A673 (cell line): Measurements from ENCODE around the gene NPLOC4. TPM values are rescaled to one million over a fixed set of nuclear protein-coding genes. Genes with fewer than 3 reads are reported as not detected.

ENCODE experiments used
- BruUV-seq: library from RNA; stranded (reverse); fragments of 400-500 nt; replicated peaks from 2 replicates; lab custom pipeline; 2021; lab: Mats Ljungman, UMichigan
- CTCF ChIA-PET: fragments of 300-600 bp; sonication (Branson Sonifier 250); formaldehyde crosslinking; loops from one replicate; lab custom pipeline; 2022; ENCODE audit warnings: antibody characterized with exemption; lab: Charles Lee
- POLR2A ChIA-PET: fragments of 300-600 bp; sonication (Branson Sonifier 250); formaldehyde crosslinking; loops from one replicate; lab custom pipeline; 2022; ENCODE audit warnings: antibody characterized with exemption; ENCODE audit not compliant: low non-redundant PET; lab: Charles Lee
- DNase-seq: peaks from one replicate; pipeline ENCODE4 v3.0.0-alpha.2; 2015; ENCODE audit warnings: low spot score
- H3K27ac ChIP-seq: fragments of 200-600 bp; sonication (generic); 2 replicates; pipeline ENCODE4 v1.5.1; 2016; ENCODE audit warnings: mixed run types, low read depth, mild to moderate bottlenecking, mixed read lengths, antibody characterized with exemption, low read length; ENCODE audit not compliant: poor library complexity, severe bottlenecking
- H3K27me3 ChIP-seq: fragments of 200-600 bp; sonication (generic); replicated peaks from 2 replicates; pipeline ENCODE4 v1.6.1; 2017; ENCODE audit warnings: mixed run types, low read depth, mild to moderate bottlenecking, mixed read lengths, antibody characterized with exemption, low read length; ENCODE audit not compliant: insufficient read depth, poor library complexity
- H3K36me3 ChIP-seq: fragments of 200-600 bp; sonication (generic); 2 replicates; pipeline ENCODE4 v1.6.1; 2016; ENCODE audit warnings: mixed run types, mild to moderate bottlenecking, mixed read lengths, antibody characterized with exemption, low read length; ENCODE audit not compliant: insufficient read depth, poor library complexity, severe bottlenecking
- H3K4me1 ChIP-seq: fragments of 200-600 bp; sonication (generic); 2 replicates; pipeline ENCODE4 v1.6.1; 2017; ENCODE audit warnings: mixed run types, mild to moderate bottlenecking, mixed read lengths, antibody characterized with exemption, low read length; ENCODE audit not compliant: insufficient read depth, poor library complexity, severe bottlenecking
- H3K4me3 ChIP-seq: fragments of 200-600 bp; sonication (generic); 2 replicates; pipeline ENCODE4 v1.5.1; 2016; ENCODE audit warnings: low read depth, mixed run types, mild to moderate bottlenecking, mixed read lengths, low read length; ENCODE audit not compliant: poor library complexity, severe bottlenecking
- H3K9me3 ChIP-seq: fragments of 200-600 bp; sonication (generic); 2 replicates; pipeline ENCODE4 v1.6.1; 2016; ENCODE audit warnings: mixed run types, low read depth, mild to moderate bottlenecking, mixed read lengths, antibody characterized with exemption, low read length; ENCODE audit not compliant: poor library complexity, severe bottlenecking
- EZH2 ChIP-seq: fragments of 200-600 bp; sonication (generic); IDR thresholded peaks from 2 replicates; pipeline ENCODE4 v1.6.1; 2017; ENCODE audit warnings: borderline replicate concordance, low read depth, mild to moderate bottlenecking, mixed read lengths, antibody characterized with exemption, low read length; ENCODE audit not compliant: poor library complexity, severe bottlenecking
- intact Hi-C: fragments of 100-400 bp; cut with micrococcal nuclease; formaldehyde crosslinking; loops from one replicate; pipeline ENCODE4 v1.10.0; 2022; ENCODE audit not compliant: unreplicated experiment
- total RNA-seq: library from RNA; stranded (reverse); gene quantifications from 2 replicates; pipeline ENCODE4 v1.2.3, GENCODE V29; 2021
- TF ChIP-seq, protein P1 (sequence below): fragments of 300-800, 200-600 bp; sonication (generic); conservative IDR thresholded peaks from 2 replicates; pipeline ENCODE4 v1.5.1; 2017; ENCODE audit warnings: low read depth, mild to moderate bottlenecking, antibody characterized with exemption, low read length, moderate library complexity, mixed read lengths

NPLOC4 gene
- total RNA-seq, 1 experiment from 2014 or later = 195 TPM

DNA sequence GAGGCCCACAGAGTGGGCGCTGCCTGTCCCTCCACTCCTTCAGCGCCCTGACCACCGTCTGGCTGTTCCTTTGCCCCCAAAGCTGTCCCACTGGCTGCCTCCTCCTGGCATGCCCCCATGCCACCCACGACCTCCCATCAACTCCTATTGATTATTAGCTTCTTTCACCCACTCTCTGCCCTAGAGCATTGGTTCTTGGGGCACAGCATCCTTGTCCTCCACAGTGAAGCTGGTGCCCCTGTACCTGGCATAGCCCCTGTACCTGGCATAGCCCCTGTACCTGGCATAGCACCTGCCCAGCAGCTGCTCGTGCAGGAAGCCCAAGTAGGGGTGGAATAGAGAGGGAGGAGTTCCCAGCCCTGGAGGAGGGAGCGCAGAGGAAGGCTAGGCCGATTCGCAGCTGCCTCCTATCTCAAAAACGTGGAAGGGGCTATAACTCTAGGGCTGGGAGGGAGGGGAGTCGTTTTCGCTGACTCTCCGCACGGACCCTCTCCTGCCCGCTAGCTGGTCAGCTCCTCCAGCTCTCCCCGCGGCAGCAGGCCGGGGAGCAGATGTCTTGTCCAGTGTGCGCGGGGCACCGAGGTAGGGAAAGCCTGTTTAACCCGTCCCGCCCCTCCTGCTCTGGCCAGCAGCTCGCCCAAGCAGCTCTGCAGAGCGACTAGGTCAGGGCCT lies 118.7 kb downstream of the NPLOC4 start:
- DNase-seq = no peak
- Histone ChIP-seq H3K27me3 (no peaks in the 10 kb centered on the region), H3K4me1 (peaks cover 21% of the 10 kb centered on the region), H3K27ac (no peak overlapping the region), H3K9me3 (no peaks in the 10 kb centered on the region), H3K4me3 (no peak overlapping the region), H3K36me3 (no peaks in the 10 kb centered on the region)
- no TSS peak for BruUV-seq
- CTCF ChIA-PET = no interaction called here
- POLR2A ChIA-PET = no interaction called here
- TF ChIP-seq EZH2 = no peak
- TF ChIP-seq, protein P1, sequence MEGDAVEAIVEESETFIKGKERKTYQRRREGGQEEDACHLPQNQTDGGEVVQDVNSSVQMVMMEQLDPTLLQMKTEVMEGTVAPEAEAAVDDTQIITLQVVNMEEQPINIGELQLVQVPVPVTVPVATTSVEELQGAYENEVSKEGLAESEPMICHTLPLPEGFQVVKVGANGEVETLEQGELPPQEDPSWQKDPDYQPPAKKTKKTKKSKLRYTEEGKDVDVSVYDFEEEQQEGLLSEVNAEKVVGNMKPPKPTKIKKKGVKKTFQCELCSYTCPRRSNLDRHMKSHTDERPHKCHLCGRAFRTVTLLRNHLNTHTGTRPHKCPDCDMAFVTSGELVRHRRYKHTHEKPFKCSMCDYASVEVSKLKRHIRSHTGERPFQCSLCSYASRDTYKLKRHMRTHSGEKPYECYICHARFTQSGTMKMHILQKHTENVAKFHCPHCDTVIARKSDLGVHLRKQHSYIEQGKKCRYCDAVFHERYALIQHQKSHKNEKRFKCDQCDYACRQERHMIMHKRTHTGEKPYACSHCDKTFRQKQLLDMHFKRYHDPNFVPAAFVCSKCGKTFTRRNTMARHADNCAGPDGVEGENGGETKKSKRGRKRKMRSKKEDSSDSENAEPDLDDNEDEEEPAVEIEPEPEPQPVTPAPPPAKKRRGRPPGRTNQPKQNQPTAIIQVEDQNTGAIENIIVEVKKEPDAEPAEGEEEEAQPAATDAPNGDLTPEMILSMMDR = no peak
- intact Hi-C loops = loop anchor here (5.0 to 10.0 kb wide), 2 partner anchors 34 to 87 kb away; partner anchors contain the start of gene FAAP100

DNA sequence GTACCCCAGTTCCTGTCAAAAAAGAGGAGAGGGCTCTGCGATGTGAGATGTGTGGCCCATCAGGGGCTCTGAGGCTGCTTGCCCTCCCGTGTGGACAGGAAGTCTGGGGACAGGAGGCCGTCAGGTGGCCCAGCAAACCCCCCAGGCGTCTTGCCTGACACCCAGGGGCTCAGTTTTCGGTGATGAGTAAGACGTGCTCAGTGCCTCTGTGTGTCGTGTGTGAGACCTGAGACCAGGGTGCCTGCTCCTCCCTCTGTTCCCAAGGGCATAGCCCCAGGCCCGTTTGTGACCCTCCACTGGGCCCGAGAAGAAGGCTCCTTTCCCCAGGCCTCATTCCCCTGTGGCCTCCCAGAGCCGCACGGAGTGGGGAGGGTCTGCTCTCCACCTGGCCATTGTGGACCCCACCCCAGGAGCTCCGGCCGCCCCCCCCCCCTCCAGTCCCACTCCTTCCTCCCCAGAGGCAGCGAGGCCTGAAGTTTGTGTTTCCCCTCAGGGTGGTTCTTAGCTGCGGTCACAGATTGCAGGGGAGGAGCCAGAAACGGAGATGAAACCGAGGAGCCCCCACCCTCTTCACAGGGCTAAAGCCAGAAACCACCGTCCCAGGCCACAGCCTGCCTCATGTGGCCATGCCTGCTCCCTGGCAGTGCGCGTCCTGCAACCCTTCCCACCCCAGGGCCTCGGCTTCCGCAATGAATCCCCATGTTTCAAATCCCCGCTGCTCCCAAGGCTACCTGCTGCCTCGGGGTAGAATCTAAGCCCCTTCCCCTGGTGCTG lies 119.4 kb downstream of the NPLOC4 start:
- no peaks in the 10 kb centered on the region for H3K9me3 ChIP-seq
- DNase-seq = no peak
- no peaks in the 10 kb centered on the region for H3K27me3 ChIP-seq
- no peak overlapping the region for H3K4me3 ChIP-seq
- CTCF ChIA-PET = no interaction called here
- BruUV-seq = no TSS peak
- H3K36me3 ChIP-seq = no peaks in the 10 kb centered on the region
- H3K4me1 ChIP-seq = peaks cover 21% of the 10 kb centered on the region
- TF ChIP-seq, protein P1 = no peak
- TF ChIP-seq EZH2 = no peak
- H3K27ac ChIP-seq = no peak overlapping the region
- POLR2A ChIA-PET = no interaction called here
- intact Hi-C loops = loop anchor here (5.0 to 10.0 kb wide), 2 partner anchors 35 to 87 kb away; partner anchors contain the start of gene FAAP100

DNA sequence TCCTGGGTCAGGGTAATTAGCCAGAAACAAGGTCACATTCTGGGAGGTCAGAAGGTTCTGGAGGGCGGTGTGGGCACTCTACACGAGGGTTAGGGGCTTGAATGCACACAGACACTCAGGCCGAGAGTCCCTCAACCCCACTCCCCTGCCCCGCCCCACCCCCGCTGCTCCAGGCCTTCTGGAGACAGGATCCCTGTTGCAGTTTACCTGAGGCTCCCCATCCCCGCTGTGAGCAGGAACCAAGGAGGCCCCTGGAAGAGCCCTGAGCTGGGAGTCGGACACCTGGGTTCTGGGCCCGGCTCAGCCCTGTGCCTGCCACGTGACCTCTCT lies 119.9 kb downstream of the NPLOC4 start:
- intact Hi-C loops = loop anchor here (5.0 to 10.0 kb wide), 2 partner anchors 35 to 88 kb away; partner anchors contain the start of gene FAAP100
- no peaks in the 10 kb centered on the region for H3K36me3 ChIP-seq
- no TSS peak for BruUV-seq
- DNase-seq = no peak
- CTCF ChIA-PET = no interaction called here
- no peaks in the 10 kb centered on the region for H3K9me3 ChIP-seq
- peaks cover 21% of the 10 kb centered on the region for H3K4me1 ChIP-seq
- H3K4me3 ChIP-seq = no peak overlapping the region
- TF ChIP-seq, protein P1 = no peak
- TF ChIP-seq EZH2 = no peak
- H3K27me3 ChIP-seq = no peaks in the 10 kb centered on the region
- POLR2A ChIA-PET = no interaction called here
- no peak overlapping the region for H3K27ac ChIP-seq
